Measurements from ENCODE around the gene FZD7. TPM values are rescaled to one million over a fixed set of nuclear protein-coding genes. Genes with fewer than 3 reads are reported as not detected.
A peak's percentile ranks its signal among the peaks of the same experiment; 100 is the strongest.

FZD7 gene
- total and polyA plus RNA-seq, 2 of the 8 experiments (the other 6 are each of a cell fraction or from before 2014, with no cell fraction given) = 176 to 246 TPM

- peak overlapping the region in 1 of 4 experiments; percentile 96; a peak in 3 of 8 replicates for H3K4me3 ChIP-seq (ENCODE audit: extremely low read depth in 1 of 4, insufficient read depth in 2 of 4, low read depth in 3 of 4, low read length in 4 of 4)
- H3K18ac ChIP-seq (ENCODE audit: extremely low read depth, low read length) = no peak overlapping the region
- no peak overlapping the region for H3K56ac ChIP-seq (replicated peaks; ENCODE audit: insufficient read length, low read depth, low read length)
- no peak overlapping the region for H3K27ac ChIP-seq (ENCODE audit: low read depth, low read length)
- H3K36me3 ChIP-seq (ENCODE audit: control insufficient read depth in 2 of 4, insufficient read depth in 4 of 4, low read length in 3 of 4) = peaks cover 9 to 39% (median 15%) of the 10 kb centered on the region in 4 experiments
- TF ChIP-seq GTF2F1 (IDR thresholded peaks at IDR 0.05; ENCODE audit: borderline replicate concordance, low read depth, low read length) = no peak
- no peak for TF ChIP-seq JUN (IDR thresholded peaks at IDR 0.05; ENCODE audit: low read depth, low read length)
- TF ChIP-seq SP1 (IDR thresholded peaks at IDR 0.05; ENCODE audit: low read depth, low read length) = no peak
- no peak for TF ChIP-seq ZNF274 (IDR thresholded peaks at IDR 0.05; ENCODE audit: borderline replicate concordance, extremely low read depth, low read length)
- no peak for TF ChIP-seq HDAC2 (IDR thresholded peaks at IDR 0.05; ENCODE audit: borderline replicate concordance in 1 of 2, low read depth in 2 of 2, low read length in 2 of 2)
- TF ChIP-seq TBP (IDR thresholded peaks at IDR 0.05; ENCODE audit: low read depth, low read length) = no peak
- TF ChIP-seq TAF7 (optimal IDR thresholded peaks at IDR 0.05; ENCODE audit: borderline replicate concordance, low read depth, low read length) = no peak
- TF ChIP-seq EGR1 (IDR thresholded peaks at IDR 0.05; ENCODE audit: borderline replicate concordance, low read depth, low read length) = no peak
- no peak overlapping the region for H2BK12ac ChIP-seq (ENCODE audit: low read depth, low read length)
- H3K4me1 ChIP-seq (replicated peaks in 1 of 4; ENCODE audit: control insufficient read depth in 3 of 4, insufficient read depth in 4 of 4, low read length in 3 of 4) = peaks cover 0 to 10% (median 5%) of the 10 kb centered on the region in 4 experiments; a peak in 6 of 7 replicates
- H3K79me2 ChIP-seq (ENCODE audit: control insufficient read depth in 1 of 2, insufficient read depth in 2 of 2, low read length in 2 of 2) = peaks cover 18 to 39% of the 10 kb centered on the region in 2 experiments
- CTCF ChIA-PET (ENCODE audit: partially characterized antibody) = interaction anchor here (0.6 to 1.5 kb wide), 4 partner anchors 16 to 179 kb away, joined by 3 to 4 read pairs (median 3); no protein-coding TSS in a partner anchor
- no peaks in the 10 kb centered on the region for H3K79me1 ChIP-seq (ENCODE audit: low read depth, low read length)
- 81% methylated on average over 4 of the region's 4 CpGs; no CpG with 5 or more reads in 1 of the 2 experiments for WGBS, 2 experiments (ENCODE audit: extremely low coverage in 1 of 2, insufficient coverage in 1 of 2, insufficient read length in 1 of 2, insufficient replicate concordance in 2 of 2, low coverage in 1 of 2, low lambda C conversion rate in 2 of 2, missing lambda C conversion rate in 1 of 2)
- H2BK15ac ChIP-seq (ENCODE audit: low read length) = no peak overlapping the region
- no peak overlapping the region for H3K9ac ChIP-seq (replicated peaks in 1 of 4; ENCODE audit: extremely low read depth in 1 of 4, low read depth in 3 of 4, low read length in 3 of 4)
- H3K27me3 ChIP-seq (replicated peaks in 1 of 4; ENCODE audit: control insufficient read depth in 3 of 4, extremely low read depth in 1 of 4, insufficient read depth in 3 of 4, low read length in 3 of 4) = no peaks in the 10 kb centered on the region
- peak overlapping the region in 1 of 2 experiments; percentile 61; a peak in 2 of 4 replicates for H3K4me2 ChIP-seq (ENCODE audit: insufficient read depth in 1 of 2, low read depth in 2 of 2, low read length in 2 of 2)
- no peak overlapping the region for H4K5ac ChIP-seq (ENCODE audit: insufficient read length, low read depth, low read length)
- FAIRE-seq (no peak), DNase-seq (ENCODE audit: low read depth in 1 of 2, low spot score in 2 of 2) (no peak)
- H3K9me3 ChIP-seq (ENCODE audit: insufficient read depth in 2 of 2, low read depth in 1 of 2, low read length in 1 of 2) = no peaks in the 10 kb centered on the region
- H3K23me2 ChIP-seq (ENCODE audit: low read depth, low read length) = peaks cover 3% of the 10 kb centered on the region; the same call in 1 of the 2 replicates
- H2BK5ac ChIP-seq (ENCODE audit: low read depth, low read length) = no peak overlapping the region
- no peak overlapping the region for H3K4ac ChIP-seq (replicated peaks; ENCODE audit: insufficient read length, low read depth, low read length)
- H4K20me1 ChIP-seq (replicated peaks in 1 of 2; ENCODE audit: control insufficient read depth in 1 of 2, insufficient read depth in 2 of 2, low read length in 2 of 2) = peaks cover 27% of the 10 kb centered on the region in 2 experiments
- no peak overlapping the region for H2BK20ac ChIP-seq (ENCODE audit: low read length)
- H2AK5ac ChIP-seq (ENCODE audit: low read depth, low read length) = no peak overlapping the region
- no peak overlapping the region for H4K91ac ChIP-seq (replicated peaks; ENCODE audit: insufficient read length, low read length)
- no peak overlapping the region for H3K14ac ChIP-seq (ENCODE audit: insufficient read length)
- H4K8ac ChIP-seq (ENCODE audit: extremely low read depth, insufficient read depth, low read length) = no peak overlapping the region; the same call in 1 of the 2 replicates
- H3K23ac ChIP-seq (ENCODE audit: insufficient read length) = no peak overlapping the region
- POLR2A ChIA-PET (ENCODE audit: partially characterized antibody) = interaction anchor here (1.1 to 1.6 kb wide), 4 partner anchors 10 to 74 kb away, joined by 3 to 6 read pairs (median 3); no protein-coding TSS in a partner anchor
- no peak overlapping the region for H2BK120ac ChIP-seq (replicated peaks; ENCODE audit: low read depth, low read length)
- H2AFZ ChIP-seq (ENCODE audit: low read length) = no peak overlapping the region
Observed at GRCh38 chr2:202040079-202040844, 6.6 kb downstream of the FZD7 start.

Measured in H1 (cell line).